ENCODE results near the gene TMEM106C.

The TMEM106C gene

DNA sequence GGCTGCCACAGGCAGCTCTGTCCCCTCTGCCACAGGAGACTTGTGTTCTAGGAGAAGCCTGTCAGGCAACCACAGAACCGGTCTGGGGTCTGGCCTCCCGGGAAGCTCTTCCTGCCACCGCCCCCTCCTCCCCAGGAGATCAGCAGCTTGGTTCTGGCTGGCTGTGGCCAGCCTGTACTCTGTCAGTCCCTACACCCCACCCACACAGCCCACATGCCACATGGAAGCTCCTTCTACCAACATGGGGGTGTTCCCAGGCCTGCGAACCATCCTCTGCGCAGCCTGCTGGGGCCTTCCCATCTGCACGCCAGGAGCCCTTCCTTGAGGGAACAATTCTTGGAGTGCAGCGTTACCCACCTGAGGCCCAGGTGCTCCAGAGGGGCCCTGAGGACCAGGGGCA, 16.8 kb downstream of the TMEM106C start:
- DNase-seq, result no peak

DNA sequence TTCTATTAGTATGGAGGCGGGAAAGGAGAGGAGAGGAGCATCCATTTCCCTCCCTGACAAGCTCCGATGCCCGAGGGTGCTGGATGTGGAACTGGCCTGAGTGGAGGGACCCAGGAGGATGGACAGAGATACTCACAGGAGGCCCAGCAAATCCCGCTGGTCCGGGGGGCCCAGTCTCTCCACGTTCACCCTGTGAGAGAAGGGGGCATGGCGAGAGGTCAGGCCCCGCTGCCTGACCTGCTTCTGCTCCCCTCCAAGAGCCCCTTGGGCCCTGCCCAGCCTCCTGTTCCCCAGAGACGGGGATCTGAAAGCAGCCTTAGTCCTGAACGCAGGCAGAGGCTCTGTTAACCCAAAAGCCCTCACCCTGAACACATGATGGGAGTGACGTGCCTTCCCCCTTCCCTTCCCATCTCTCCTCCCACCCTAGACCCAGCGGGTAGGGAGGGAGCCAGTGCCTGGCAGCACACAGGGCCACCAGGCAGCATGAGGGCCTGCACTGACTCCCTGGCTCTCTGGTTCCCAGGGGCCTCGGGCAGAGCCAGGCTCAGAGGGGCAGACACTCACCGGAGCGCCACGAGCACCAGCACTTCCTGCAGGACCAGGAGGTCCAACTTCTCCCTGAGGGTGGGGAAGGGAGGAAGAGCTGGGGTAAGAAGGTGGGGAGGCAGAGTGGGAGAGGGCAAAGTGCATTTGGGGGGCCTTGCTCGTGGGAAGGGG, 17.5 kb downstream of the TMEM106C start:
- DNase-seq, result no peak

DNA sequence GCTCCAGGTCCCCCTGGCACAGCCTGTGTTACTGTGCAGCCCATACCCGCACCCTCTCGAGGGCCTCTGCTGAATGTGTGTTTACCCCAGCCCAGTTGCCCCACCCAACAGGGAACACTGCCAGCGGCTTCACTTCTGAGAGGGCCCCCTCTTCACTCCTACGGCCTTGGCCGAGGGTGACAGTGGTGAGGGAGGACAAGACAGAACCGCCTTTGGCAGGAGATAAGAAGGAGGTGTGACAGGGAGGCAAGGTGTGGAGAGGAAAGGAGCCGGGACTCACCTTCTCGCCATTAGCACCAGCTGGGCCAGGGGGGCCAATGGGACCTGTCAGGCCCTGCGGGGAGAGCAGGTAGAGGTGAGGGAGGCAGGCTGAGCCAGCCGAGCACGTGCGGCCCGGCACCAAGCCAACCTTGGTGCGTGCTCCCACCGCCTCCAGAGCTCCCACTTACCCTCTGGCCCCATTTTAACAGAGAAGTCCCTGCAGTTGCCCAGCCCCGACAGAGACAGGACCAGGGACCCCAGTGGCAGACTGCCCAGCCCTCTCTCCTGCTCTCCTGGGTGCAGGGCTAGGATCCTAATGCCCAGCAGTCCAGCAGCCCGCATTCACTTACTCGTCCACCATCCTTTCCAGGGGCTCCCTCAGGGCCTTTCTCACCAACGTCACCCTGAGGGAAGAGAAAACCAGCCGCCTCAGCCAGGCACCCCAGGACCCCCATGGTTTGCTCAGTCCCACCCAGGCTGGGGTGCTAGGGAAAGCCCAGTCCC, 18.3 kb downstream of the TMEM106C start:
- no peak for DNase-seq

DNA sequence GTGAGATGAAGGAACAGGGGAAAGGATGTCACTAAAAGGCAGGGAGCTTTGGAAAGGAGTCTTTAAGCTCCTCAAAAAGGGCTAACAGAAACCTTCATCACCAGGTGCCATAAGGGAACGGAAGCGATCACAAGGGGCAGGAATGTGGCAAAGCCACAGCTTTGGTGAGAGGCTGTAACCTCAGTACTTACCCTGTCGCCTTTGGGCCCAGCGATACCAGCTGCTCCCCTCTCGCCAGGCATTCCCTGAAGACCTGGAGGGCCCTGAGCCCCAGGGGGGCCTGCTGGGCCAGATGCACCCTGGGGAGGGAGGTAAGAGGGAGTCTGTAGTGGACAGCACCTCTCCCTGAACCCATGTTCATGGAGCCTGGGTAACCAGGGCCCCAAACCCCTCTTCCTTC, 18.9 kb downstream of the TMEM106C start:
- no peak for DNase-seq

DNA sequence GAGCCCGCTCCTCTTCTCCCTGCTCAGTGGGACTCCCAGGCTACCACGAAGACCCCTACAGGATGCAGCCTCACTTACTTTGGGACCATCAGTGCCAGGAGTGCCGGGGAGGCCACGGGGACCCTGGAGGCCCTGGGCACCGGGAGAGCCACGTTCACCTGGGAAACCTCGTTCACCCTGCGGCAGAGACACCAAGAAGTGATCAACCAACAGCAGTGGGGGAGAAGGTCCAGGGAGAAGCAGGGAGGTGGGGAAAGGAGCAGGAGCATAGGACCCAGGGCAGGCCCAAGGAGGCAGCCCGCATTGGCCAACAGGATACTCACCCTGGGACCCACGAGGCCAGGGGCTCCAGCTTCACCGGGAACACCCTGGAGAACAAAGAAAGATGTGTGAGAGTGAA, 19.4 kb downstream of the TMEM106C start:
- DNase-seq, result no peak

DNA sequence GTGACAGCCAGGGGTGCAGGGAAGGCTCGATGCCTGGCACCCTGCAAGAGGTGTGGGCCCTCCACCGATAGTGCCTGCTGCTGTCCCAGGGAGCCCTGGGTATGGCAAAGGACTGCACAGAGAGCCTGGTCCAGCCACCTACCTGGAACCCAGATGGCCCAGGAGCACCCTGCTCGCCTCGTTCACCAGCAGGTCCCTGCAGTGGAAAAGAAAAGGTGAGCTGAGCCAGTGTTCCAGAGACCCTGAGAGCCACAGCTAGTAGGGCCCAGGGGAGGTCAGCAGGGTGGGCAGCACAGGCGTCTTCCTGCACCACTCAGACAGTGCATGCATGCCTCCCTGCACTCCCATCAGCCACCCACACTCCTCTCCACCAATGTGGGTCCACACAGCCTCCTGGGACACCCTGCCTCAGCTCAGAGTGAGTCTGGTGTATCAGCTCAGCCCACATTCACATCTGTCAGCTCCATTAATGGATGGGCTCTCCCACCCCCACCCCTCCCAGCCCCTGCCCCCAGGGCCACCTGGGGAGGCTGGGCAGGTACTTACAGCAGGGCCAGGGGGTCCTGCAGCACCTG, 20.2 kb downstream of the TMEM106C start:
- DNase-seq, result no peak

DNA sequence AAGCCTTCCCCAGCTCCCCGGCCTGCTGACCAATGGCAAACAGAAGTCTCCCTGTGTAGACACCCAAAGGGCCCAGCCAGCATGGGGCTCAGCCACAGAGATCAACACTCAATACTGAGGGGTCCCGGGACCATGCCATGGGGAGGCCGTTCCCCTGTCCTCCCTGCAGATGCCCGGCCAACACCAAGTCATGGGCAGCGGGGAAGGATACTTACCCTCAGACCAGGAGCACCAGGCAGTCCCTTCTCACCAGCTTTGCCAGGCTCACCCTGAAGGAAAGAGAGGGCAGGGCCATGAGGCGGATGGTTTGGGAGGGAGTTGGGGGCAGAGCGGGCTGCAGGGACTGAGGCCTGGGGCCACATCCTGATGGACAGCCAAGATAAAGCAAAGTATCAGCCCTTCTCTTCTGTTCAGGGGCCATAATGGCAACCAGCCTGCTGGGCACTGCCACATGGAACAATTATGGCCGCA, 21.0 kb downstream of the TMEM106C start:
- DNase-seq, result no peak

DNA sequence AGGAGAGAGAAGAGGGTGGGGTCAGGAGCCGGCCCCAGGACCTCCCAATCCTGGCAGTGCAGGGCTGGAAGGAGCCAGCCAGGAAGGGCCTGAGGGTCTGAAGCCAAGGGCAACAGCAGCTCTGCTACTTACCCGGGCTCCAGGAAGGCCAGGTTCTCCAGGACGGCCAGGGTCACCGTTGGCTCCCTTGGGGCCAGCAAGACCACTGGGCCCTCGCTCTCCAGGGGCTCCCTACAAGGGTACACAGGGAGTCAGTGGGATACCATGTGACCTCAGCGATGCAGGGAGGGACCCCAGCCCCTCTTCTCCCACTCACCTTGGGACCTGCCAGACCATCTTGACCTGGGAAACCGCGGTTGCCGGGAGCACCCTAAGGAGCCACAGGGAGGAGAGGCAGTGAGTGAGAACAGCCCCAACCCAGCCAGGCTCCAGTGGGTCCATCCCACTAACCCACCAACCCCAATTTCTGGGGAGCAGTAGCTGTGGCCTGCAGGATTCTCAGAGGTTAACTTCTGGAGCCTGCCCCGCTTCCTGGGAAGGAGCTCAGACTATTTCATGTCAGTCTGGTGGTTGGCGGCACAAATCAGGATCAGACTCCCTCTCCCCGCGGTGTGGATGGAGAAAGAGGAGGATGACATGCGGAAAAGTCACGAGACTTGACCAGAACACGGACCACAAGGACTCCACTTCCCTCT, 22.3 kb downstream of the TMEM106C start:
- no peak for DNase-seq

DNA sequence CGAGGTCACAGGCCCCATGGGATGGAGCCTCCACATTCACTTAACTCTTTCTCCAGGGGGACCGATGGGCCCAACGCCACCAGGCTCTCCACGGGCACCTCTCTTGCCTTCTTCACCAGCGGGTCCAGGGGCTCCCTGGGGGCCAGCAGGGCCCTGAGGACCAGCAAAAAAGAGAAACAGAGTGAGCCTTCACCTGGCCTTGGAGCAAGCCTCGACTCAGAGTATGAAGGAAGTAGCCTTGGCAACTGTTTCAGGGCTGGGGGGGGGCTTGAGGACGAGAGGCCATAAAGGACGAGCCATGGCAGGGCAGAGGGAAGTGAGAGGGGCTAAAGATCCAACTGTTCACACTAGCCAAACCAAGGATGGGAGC, 22.9 kb downstream of the TMEM106C start:
- DNase-seq, result no peak

DNA sequence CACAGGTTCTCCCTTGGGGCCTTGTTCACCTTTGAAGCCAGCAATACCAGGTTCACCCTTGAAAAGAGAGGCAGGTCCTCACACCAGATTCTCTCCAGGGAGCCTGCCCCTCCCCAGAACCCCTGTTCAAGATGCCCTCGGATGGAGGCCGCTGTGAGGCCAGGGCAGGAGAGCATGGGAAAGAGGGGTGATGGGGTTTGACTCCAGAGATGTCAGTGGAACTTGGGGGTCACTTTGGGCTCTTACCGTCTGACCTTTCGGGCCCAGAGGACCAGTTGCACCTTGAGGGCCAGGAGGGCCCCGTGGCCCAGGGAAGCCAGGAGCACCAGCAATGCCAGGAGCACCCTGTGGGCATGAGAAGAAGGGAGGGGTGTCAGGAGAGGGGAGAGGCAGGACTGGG, 23.4 kb downstream of the TMEM106C start:
- DNase-seq, result no peak

DNA sequence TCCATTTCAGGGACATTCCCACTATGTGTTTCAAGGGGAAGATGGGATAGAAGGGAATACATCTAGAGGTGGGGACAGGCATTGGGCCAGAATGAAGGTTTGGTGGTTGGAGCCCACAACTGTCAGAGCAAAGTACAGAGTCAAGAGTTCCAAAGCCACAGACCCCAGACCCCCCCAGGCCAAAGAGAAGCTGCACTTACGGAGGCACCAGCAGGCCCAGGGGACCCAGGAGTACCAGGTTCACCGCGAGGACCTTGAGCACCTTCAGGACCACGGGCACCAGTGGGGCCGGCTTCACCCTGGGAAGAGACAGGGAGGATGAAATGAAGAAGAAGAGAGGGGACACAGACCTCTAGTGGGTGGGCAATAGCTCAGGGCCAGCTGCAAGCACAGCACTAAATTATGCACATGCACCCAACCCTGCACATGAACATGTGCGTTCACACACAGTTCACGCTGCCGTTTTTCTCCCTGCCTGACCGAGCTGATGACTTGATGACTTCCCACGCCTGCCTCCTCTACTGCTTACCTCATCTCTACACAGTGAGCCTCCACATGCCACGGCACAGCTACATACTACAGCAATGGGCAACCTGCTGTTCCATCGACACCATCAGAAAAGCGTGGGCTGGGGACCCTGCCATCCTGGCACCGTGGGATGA, 24.1 kb downstream of the TMEM106C start:
- no peak for DNase-seq

DNA sequence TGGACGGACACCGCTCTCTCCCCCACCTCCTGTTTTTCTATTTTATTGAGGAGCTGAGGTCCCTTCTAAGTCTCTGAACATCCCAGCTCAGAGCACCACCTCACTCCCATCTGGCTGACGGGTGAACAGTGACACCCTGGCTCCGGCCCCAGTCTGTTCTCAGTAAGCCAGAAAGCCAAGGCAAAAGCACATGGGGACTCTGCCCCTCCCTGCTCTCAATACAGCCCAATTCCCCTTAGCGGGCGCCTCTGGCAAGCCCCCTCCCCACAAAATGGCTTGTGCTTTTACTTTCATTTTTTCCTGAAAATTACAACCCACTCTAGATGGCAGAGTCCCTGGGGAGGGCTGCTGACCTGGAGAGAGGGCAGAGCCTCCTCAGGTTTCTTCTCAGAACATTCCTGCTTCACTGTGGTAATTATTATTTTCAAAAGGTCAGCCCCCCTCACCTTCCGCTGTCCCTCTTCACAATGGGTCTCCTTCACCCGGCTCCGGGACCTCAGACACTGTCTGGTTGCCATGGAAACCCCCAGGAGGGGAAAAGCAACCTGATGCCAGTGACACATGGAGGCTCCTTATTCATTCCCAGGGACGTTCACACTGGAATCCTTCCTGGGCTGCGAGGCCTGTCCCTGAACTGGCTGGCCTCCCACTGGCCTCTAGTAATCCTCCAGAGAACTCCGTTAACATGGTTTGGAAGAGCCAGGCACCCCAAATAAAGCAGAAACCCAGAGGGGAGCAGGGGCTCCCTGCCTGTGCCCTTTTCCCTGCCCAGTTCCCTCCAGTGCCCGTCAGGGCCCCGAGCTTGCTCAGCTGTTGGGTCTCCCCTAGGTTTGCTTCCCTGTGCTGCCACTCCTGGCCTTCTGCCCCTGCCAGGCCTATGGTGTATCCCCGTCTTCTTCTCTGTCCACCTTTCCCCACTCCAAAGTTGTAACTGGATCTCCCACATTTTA, 25.0 kb downstream of the TMEM106C start:
- no peak for DNase-seq

DNA sequence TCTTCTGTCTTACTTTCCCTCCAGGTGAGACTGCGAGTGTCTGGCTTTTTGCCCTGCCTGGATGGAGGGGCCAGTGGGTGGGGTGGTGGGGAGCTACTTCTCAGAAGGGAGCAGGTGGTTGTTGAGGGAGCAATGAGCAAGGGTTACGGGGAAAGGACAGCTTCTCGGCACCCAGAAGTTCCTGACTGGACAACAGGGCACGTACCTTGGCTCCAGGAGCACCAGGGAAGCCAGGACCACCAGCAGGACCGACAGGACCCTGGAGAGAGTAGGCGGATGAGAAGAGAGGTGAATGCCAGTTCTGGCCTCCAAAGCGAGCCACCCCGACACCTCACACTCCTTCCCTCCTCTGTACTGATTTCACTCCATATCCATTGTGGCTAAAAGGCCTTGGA, 25.6 kb downstream of the TMEM106C start:
- no peak for DNase-seq

DNA sequence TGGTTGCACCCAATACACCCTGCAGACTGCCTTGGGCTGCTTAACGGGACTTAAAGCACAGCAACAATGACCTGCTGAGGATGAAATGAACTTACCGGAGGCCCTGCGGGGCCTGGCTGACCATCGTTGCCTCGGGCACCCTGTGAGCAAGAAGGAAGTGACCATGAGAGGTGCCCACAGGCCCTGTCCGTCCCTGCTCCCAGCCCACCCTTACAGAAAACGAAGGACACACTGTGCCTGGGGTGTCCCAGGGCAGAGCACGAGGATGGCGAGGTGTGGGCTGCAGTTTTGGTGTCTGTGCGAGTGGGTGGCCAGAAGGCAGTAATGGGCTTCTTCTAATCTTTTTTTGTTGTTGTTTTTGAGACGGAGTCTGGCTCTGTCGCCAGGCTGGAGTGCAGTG, 26.3 kb downstream of the TMEM106C start:
- DNase-seq, result no peak

DNA sequence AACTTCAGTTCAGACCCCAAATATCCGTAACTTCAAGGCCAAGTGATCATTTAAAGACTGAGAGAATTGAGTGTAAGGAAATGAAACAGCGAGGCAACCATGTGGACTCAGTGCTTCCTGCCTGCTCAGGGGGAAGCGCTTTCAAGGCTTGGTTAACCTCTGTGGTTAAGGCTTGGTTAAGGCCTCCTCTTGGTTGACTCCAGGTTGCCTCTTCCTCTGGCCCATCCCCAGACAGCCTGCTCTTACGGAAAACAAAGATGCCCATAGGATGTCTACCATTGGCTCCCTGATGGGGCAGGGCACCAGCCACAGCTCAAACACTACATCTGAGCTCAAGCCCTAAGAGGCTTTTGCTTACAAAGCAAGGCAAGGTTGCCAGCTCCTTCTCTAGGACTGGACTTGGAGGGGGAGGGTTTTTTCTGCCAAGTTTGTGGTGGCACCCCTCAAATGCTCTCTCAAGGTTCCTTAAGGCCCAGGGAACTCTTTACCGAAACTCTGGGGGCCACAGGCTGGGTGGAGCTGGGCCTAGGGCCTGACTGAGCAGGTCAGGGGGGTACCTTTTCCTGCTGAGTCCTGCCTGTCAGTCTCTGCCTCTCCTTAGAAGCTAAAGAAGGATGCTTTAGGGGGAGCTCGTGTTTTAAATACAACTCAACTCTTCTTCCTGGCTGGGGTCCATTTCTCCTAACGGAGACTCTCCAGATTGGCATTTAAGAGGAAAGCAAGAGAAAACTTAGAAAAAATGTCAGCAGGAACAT, 27.1 kb downstream of the TMEM106C start:
- no peak for DNase-seq

DNA sequence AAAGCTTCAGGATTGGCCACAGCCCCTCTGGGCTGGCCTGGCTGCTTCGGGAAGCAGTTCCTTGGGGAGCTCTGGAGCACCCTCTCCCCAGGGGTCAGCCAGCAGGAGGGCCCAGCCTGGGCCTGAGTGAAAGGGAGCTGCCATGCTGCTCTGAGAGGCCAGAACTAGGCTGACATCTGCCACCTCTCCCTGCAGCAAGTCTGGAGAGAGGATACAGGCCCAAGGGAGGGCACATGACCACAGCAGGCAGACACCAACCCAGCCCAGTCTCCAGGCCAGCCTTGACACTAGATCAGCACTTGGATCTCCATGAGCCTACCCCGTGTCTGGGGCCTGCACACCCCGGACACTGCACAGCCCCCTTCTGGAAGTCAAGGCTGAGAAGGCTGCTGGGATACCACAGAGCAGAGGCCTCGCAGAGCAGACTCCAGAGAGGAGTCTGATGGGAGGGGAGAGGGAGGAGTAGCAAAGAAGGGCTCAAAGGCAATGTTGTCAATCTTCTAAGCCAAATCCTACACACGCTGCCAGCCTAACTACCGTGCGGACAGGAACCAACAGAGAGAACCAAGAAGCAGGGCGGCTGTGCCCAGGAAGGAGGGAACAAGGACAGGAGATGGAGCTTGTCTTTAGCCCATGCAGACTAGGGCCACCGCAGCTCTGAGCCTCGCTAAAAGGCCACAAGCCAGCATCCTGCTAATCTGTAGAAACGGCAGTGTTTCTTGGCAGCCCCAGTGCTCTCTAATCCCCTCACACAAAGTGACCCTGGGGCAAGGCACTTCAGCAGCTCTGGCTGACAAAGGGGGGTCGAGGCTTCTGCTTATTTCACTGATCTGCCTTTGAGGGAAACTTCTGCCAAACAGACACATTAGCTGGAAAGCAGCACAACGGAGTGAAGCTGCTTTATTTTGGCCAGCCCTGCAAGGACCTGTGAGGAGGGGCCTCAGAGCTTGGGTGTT, 28.0 kb downstream of the TMEM106C start:
- DNase-seq, result no peak

DNA sequence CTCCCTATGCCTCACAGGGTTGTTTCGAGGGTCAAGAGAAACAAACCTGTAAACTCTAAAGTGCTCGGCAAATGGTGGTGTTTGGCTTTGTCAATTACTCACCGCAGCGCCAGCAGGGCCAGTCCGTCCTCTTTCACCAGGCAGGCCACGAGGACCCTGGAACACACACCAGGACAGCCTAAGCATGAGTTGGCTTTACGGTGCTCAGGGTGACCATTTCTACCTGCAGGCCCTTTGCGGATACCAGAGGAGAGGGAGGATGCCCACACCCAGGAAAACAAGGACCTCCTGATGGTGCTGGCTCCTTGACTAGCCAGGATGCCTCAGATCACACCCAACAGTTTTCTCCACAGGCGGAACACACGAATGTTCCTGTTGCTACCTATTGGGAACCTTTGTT, 29.4 kb downstream of the TMEM106C start:
- no peak for DNase-seq

DNA sequence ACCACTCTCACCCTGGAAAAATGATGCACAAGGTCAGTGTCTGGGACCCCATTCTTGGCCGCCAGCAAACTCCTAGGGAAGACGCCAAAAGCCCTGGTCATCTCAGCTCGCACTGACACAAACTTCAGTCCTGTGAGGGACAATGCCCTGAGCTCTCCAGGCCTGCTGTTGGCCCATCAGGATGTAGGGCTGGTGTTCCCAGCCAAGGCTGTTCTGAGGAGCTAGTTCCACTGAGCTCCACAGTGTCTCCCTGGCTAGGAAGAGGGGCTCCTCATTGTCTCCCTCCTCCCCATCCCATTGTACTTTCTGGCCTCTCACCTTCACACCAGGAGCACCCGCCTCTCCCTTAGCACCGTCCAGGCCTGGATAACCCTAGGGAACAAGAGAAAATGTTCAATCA, 30.1 kb downstream of the TMEM106C start:
- no peak for DNase-seq

DNA sequence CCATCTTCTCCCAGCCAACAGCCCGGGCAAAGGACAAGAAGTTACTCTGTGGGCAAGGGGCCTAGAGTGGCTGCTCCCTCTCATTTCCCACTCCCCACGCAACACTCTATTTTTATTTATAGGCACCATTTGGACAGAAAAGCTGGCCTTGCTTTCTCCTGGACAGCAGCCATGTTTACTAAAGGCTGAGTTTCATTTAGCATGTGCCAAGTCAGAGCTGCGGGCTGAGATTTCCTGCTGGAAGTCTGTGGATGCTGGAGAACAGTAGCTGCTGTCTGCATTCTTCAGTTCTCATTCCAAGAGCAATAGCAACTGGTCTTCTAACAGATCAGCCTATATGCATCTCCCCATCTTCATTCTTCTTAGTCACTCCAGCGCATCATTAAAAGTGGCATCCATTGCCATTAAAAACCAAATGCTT, 32.6 kb downstream of the TMEM106C start:
- no peak for DNase-seq

DNA sequence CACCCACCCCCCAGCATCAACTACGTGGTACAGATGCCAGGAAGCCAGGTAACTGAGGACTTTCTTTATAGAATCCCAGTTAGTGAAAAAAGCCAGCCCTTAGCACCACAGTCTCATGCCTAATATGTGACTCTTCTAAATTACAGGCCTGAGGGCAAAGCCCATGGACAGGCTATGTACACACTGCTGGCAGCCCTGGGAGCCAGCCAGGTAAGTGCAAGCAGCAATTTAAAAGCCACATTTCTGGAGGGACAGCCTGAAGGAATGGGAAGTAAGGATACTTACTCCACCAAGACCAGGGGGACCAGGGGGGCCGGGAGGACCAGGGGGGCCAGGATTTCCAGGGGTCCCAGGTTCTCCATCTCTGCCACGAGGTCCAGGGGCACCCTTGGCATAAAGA, 33.9 kb downstream of the TMEM106C start:
- no peak for DNase-seq
